Coronary artery (tissue), 2 donors: ENCODE data around the gene CR1L.
A peak's percentile ranks its signal among the peaks of the same experiment; 100 is the strongest.
"Not testable (repeated sequence)": the region's sequence is repeated elsewhere in the genome, so short reads cannot be mapped to it uniquely, and the experiment has no call there.

Experiments
- DNase-seq: peaks from one replicate; pipeline ENCODE4 v3.0.0-alpha.2; 2017; ENCODE audit warnings: low spot score
- H3K27ac ChIP-seq, 2 donors: fragments of 200-600 bp; sonication (generic); one replicate each; pipeline ENCODE4 v1.5.1; 2016 to 2019
- H3K4me3 ChIP-seq: fragments of 200-600 bp; sonication (generic); 2 replicates; pipeline ENCODE4 v1.5.1; 2016; ENCODE audit warnings: mild to moderate bottlenecking, moderate library complexity
- TF ChIP-seq, protein P1 (sequence below): fragments of 200-600 bp; sonication (generic); IDR thresholded peaks from one replicate; pipeline ENCODE4 v1.5.1; 2019; ENCODE audit warnings: antibody characterized with exemption

The CR1L gene

GRCh38 chr1:207639362-207639761 is 5.6 kb upstream of the CR1L start:
- not testable (repeated sequence) for DNase-seq, H3K27ac ChIP-seq, H3K4me3 ChIP-seq

- no peak for DNase-seq
- Histone ChIP-seq H3K27ac (no peak overlapping the region), H3K4me3 (peak overlapping the region; percentile 75)
- TF ChIP-seq, protein P1, sequence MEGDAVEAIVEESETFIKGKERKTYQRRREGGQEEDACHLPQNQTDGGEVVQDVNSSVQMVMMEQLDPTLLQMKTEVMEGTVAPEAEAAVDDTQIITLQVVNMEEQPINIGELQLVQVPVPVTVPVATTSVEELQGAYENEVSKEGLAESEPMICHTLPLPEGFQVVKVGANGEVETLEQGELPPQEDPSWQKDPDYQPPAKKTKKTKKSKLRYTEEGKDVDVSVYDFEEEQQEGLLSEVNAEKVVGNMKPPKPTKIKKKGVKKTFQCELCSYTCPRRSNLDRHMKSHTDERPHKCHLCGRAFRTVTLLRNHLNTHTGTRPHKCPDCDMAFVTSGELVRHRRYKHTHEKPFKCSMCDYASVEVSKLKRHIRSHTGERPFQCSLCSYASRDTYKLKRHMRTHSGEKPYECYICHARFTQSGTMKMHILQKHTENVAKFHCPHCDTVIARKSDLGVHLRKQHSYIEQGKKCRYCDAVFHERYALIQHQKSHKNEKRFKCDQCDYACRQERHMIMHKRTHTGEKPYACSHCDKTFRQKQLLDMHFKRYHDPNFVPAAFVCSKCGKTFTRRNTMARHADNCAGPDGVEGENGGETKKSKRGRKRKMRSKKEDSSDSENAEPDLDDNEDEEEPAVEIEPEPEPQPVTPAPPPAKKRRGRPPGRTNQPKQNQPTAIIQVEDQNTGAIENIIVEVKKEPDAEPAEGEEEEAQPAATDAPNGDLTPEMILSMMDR, result no peak
Measured at GRCh38 chr1:207644166-207644851, 624 bp upstream of the CR1L start.

- TF ChIP-seq, protein P1, result no peak
- Histone ChIP-seq H3K27ac (no peak overlapping the region), H3K4me3 (peak overlapping the region; percentile 75)
- DNase-seq, result no peak
Measured at GRCh38 chr1:207645635-207646081, 725 bp downstream of the CR1L start.

GRCh38 chr1:207646171-207646570 is 1.2 kb downstream of the CR1L start:
- Histone ChIP-seq H3K27ac (no peak overlapping the region), H3K4me3 (no peak overlapping the region)
- DNase-seq, result no peak
- TF ChIP-seq, protein P1, result no peak

DNA sequence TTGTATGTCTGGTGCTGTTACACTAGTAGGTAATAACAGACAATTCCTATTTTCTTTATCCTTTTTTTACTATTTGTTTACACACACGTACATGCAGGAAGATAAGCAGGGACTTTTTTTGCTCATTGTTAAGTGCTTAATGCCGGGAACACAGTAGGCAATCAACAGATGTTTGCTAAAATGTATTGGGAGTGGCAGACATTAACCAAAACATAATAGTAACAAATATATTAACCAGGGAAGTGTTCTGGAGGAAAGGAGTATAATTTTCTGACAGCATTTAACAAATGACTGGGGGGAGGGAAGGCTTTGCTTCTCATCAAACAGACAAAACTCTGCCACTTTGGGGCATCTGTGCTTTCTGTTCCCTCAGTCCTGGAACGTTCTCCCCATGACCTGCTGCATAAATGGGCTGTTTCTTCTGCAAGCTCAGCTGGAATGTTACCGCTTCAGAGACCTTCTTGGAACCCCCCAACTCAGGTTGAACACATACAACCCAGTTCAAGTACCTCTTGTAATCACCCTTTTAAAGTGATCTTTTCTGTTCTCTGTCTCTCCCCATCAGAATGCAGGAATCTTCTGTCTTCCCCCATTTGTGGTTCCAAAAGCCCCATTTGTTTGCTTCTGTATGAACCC is 2.1 kb downstream of the CR1L start:
- Histone ChIP-seq H3K27ac (no peak overlapping the region), H3K4me3 (no peak overlapping the region)
- TF ChIP-seq, protein P1, result no peak
- no peak for DNase-seq

GRCh38 chr1:207647671-207648333 is 2.9 kb downstream of the CR1L start:
- no peak overlapping the region for H3K27ac ChIP-seq
- H3K4me3 ChIP-seq, result no peak overlapping the region
- TF ChIP-seq, protein P1, result no peak
- DNase-seq, result no peak

- no peak for DNase-seq
- no peak overlapping the region for H3K4me3 ChIP-seq
- TF ChIP-seq, protein P1, result no peak
- no peak overlapping the region for H3K27ac ChIP-seq
Measured at GRCh38 chr1:207648334-207649209, 3.6 kb downstream of the CR1L start.
